ENCODE results near the gene ARPC1B.

DNA sequence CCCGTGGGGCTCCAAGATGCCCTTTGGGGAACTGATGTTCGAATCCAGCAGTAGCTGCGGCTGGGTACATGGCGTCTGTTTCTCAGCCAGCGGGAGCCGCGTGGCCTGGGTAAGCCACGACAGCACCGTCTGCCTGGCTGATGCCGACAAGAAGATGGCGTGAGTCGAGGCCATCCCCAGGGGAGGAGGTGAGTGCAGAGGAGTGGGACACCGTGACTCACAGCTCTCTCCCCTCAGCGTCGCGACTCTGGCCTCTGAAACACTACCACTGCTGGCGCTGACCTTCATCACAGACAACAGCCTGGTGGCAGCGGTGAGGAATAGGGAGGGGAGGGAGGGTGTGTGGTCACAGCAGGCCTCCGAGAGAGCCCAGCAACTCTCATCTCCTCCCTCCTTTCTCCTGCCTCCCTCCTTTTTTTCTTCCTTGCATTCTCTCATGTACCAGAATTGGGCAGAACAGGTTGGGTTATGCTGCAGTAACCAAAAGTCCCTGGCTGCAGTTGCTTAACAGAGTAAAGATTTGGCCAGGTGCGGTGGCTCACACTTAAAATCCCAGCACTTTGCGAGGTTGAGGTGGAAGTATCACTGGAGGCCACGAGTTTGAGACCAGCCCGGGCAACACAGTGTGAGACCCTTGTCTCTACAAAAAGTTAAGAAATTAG lies 16.5 kb downstream of the ARPC1B start:
- TF ChIP-seq, protein P1, sequence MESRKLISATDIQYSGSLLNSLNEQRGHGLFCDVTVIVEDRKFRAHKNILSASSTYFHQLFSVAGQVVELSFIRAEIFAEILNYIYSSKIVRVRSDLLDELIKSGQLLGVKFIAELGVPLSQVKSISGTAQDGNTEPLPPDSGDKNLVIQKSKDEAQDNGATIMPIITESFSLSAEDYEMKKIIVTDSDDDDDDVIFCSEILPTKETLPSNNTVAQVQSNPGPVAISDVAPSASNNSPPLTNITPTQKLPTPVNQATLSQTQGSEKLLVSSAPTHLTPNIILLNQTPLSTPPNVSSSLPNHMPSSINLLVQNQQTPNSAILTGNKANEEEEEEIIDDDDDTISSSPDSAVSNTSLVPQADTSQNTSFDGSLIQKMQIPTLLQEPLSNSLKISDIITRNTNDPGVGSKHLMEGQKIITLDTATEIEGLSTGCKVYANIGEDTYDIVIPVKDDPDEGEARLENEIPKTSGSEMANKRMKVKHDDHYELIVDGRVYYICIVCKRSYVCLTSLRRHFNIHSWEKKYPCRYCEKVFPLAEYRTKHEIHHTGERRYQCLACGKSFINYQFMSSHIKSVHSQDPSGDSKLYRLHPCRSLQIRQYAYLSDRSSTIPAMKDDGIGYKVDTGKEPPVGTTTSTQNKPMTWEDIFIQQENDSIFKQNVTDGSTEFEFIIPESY (IDR thresholded peaks at IDR 0.05) = no peak
- TF ChIP-seq, protein P2, sequence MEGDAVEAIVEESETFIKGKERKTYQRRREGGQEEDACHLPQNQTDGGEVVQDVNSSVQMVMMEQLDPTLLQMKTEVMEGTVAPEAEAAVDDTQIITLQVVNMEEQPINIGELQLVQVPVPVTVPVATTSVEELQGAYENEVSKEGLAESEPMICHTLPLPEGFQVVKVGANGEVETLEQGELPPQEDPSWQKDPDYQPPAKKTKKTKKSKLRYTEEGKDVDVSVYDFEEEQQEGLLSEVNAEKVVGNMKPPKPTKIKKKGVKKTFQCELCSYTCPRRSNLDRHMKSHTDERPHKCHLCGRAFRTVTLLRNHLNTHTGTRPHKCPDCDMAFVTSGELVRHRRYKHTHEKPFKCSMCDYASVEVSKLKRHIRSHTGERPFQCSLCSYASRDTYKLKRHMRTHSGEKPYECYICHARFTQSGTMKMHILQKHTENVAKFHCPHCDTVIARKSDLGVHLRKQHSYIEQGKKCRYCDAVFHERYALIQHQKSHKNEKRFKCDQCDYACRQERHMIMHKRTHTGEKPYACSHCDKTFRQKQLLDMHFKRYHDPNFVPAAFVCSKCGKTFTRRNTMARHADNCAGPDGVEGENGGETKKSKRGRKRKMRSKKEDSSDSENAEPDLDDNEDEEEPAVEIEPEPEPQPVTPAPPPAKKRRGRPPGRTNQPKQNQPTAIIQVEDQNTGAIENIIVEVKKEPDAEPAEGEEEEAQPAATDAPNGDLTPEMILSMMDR (IDR thresholded peaks at IDR 0.05; ENCODE audit: low read depth, low read length, missing input control) = no peak
- TF ChIP-seq EGR1 (IDR thresholded peaks at IDR 0.05; ENCODE audit: low read depth in 2 of 2) (no peak), HNF4A (conservative IDR thresholded peaks at IDR 0.05) (no peak), RAD21 (IDR thresholded peaks at IDR 0.05) (no peak), FOXA1 (IDR thresholded peaks at IDR 0.05) (no peak), YY1 (IDR thresholded peaks at IDR 0.05) (no peak), HNF4G (IDR thresholded peaks at IDR 0.05) (no peak), GABPA (IDR thresholded peaks at IDR 0.05 in 1 of 2, conservative IDR thresholded peaks at IDR 0.05 in 1 of 2) (no peak), SP1 (IDR thresholded peaks at IDR 0.05) (no peak)
- TF ChIP-seq, protein P3, sequence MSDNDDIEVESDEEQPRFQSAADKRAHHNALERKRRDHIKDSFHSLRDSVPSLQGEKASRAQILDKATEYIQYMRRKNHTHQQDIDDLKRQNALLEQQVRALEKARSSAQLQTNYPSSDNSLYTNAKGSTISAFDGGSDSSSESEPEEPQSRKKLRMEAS (IDR thresholded peaks at IDR 0.05) = no peak
- TF ChIP-seq, protein P4, sequence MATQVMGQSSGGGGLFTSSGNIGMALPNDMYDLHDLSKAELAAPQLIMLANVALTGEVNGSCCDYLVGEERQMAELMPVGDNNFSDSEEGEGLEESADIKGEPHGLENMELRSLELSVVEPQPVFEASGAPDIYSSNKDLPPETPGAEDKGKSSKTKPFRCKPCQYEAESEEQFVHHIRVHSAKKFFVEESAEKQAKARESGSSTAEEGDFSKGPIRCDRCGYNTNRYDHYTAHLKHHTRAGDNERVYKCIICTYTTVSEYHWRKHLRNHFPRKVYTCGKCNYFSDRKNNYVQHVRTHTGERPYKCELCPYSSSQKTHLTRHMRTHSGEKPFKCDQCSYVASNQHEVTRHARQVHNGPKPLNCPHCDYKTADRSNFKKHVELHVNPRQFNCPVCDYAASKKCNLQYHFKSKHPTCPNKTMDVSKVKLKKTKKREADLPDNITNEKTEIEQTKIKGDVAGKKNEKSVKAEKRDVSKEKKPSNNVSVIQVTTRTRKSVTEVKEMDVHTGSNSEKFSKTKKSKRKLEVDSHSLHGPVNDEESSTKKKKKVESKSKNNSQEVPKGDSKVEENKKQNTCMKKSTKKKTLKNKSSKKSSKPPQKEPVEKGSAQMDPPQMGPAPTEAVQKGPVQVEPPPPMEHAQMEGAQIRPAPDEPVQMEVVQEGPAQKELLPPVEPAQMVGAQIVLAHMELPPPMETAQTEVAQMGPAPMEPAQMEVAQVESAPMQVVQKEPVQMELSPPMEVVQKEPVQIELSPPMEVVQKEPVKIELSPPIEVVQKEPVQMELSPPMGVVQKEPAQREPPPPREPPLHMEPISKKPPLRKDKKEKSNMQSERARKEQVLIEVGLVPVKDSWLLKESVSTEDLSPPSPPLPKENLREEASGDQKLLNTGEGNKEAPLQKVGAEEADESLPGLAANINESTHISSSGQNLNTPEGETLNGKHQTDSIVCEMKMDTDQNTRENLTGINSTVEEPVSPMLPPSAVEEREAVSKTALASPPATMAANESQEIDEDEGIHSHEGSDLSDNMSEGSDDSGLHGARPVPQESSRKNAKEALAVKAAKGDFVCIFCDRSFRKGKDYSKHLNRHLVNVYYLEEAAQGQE (IDR thresholded peaks at IDR 0.05) = no peak

All from liver (tissue), 3 donors.